Endodermal cell (in vitro differentiated cells): ENCODE measurements around the gene CHMP1A. TPM values are rescaled to one million over a fixed set of nuclear protein-coding genes. Genes with fewer than 3 reads are reported as not detected.

Source experiments
- DNase-seq: peaks from one replicate; pipeline ENCODE4 v3.0.0-alpha.2; 2017
- H3K27ac ChIP-seq: 2 replicates; pipeline ENCODE4 v1.5.1; 2013; ENCODE audit warnings: mild to moderate bottlenecking, low read depth, low read length, moderate library complexity
- H3K27me3 ChIP-seq: 2 replicates; pipeline ENCODE4 v1.6.1; 2013; ENCODE audit warnings: mild to moderate bottlenecking, low read length, moderate library complexity; ENCODE audit not compliant: insufficient read depth, control insufficient read depth, poor library complexity, severe bottlenecking
- H3K36me3 ChIP-seq: 2 replicates; pipeline ENCODE4 v1.7.0; 2013; ENCODE audit warnings: mild to moderate bottlenecking, low read length, moderate library complexity; ENCODE audit not compliant: control insufficient read depth, insufficient read depth
- H3K4me1 ChIP-seq: one replicate; pipeline ENCODE4 v1.7.0; 2013; ENCODE audit warnings: low read length; ENCODE audit not compliant: control insufficient read depth, insufficient read depth
- H3K4me3 ChIP-seq: 2 replicates; pipeline ENCODE4 v1.5.1; 2013; ENCODE audit warnings: mild to moderate bottlenecking, low read length, moderate library complexity
- H3K9ac ChIP-seq: 2 replicates; pipeline ENCODE4 v1.6.1; 2013; ENCODE audit warnings: mild to moderate bottlenecking, low read length, moderate library complexity; ENCODE audit not compliant: poor library complexity, severe bottlenecking; ENCODE audit errors: extremely low read depth
- H3K9me3 ChIP-seq: 2 replicates; pipeline ENCODE4 v1.6.1; 2013; ENCODE audit warnings: mild to moderate bottlenecking, low read length, moderate library complexity; ENCODE audit not compliant: control insufficient read depth
- H3K27ac Mint-ChIP-seq: 2 replicates; pipeline ENCODE4 v1.8.0; 2020; ENCODE audit warnings: mixed read lengths
- H3K27me3 Mint-ChIP-seq: 2 replicates; pipeline ENCODE4 v1.8.0; 2021; ENCODE audit warnings: mild to moderate bottlenecking, mixed read lengths; ENCODE audit not compliant: insufficient read depth
- H3K36me3 Mint-ChIP-seq: 2 replicates; pipeline ENCODE4 v1.8.0; 2020; ENCODE audit warnings: low read depth, mixed read lengths
- H3K4me1 Mint-ChIP-seq: 2 replicates; pipeline ENCODE4 v1.8.0; 2020; ENCODE audit warnings: mixed read lengths
- H3K4me3 Mint-ChIP-seq: 2 replicates; pipeline ENCODE4 v1.8.0; 2020; ENCODE audit warnings: mild to moderate bottlenecking, moderate library complexity, mixed read lengths
- H3K9me3 Mint-ChIP-seq: 2 replicates; pipeline ENCODE4 v1.8.0; 2020; ENCODE audit warnings: mild to moderate bottlenecking, mixed read lengths
- WGBS, 2 experiments: methylation state at CpG; one replicate each; pipeline versions ENCODE4 v1.1.5 to v1.1.7; 2013; ENCODE audit warnings: missing lambda C conversion rate in 2 of 2, mixed read lengths in 1 of 2; ENCODE audit not compliant: insufficient coverage in 1 of 2, insufficient read length in 1 of 2; 5-methylcytosine and 5-hydroxymethylcytosine counted together
- total RNA-seq, 2 donors: library from RNA; stranded (reverse); fragmentation: NEBNext Ultra II Directional in 1 of 2; extraction: Animal tissue kit (Norgen Biotek cat#: 25700) in 1 of 2; gene quantifications; 2 replicates in 1 of 2; 3 replicates in 1 of 2; pipeline ENCODE4 v1.2.1, GENCODE V29; 2021
- TF ChIP-seq, protein P1 (sequence below): fragments of 200-600 bp; sonication (generic); conservative IDR thresholded peaks from 2 replicates; pipeline ENCODE4 v1.5.0; 2021; ENCODE audit warnings: antibody characterized with exemption, mild to moderate bottlenecking

CHMP1A gene
- total RNA-seq, 2 donors from 2014 or later, result 104 to 106 TPM

- H3K27ac ChIP-seq, result no peak overlapping the region
- no peaks in the 10 kb centered on the region for H3K9me3 ChIP-seq
- Mint-ChIP-seq H3K9me3 (no peaks in the 10 kb centered on the region), H3K27me3 (peaks cover 4% of the 10 kb centered on the region), H3K4me3 (no peak overlapping the region), H3K4me1 (peaks cover 8% of the 10 kb centered on the region), H3K27ac (no peak overlapping the region), H3K36me3 (peaks cover 25% of the 10 kb centered on the region)
- TF ChIP-seq, protein P1, sequence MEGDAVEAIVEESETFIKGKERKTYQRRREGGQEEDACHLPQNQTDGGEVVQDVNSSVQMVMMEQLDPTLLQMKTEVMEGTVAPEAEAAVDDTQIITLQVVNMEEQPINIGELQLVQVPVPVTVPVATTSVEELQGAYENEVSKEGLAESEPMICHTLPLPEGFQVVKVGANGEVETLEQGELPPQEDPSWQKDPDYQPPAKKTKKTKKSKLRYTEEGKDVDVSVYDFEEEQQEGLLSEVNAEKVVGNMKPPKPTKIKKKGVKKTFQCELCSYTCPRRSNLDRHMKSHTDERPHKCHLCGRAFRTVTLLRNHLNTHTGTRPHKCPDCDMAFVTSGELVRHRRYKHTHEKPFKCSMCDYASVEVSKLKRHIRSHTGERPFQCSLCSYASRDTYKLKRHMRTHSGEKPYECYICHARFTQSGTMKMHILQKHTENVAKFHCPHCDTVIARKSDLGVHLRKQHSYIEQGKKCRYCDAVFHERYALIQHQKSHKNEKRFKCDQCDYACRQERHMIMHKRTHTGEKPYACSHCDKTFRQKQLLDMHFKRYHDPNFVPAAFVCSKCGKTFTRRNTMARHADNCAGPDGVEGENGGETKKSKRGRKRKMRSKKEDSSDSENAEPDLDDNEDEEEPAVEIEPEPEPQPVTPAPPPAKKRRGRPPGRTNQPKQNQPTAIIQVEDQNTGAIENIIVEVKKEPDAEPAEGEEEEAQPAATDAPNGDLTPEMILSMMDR, result no peak
- no peaks in the 10 kb centered on the region for H3K27me3 ChIP-seq
- H3K36me3 ChIP-seq, result peaks cover 25% of the 10 kb centered on the region
- 94 to 95% methylated on average over 14 of the region's 14 CpGs for WGBS, 2 experiments
- no peak overlapping the region for H3K9ac ChIP-seq
- H3K4me1 ChIP-seq, result peaks cover 5% of the 10 kb centered on the region
- DNase-seq, result no peak
- no peak overlapping the region for H3K4me3 ChIP-seq
Measured at GRCh38 chr16:89643769-89644300, 13.7 kb downstream of the CHMP1A start.

DNA sequence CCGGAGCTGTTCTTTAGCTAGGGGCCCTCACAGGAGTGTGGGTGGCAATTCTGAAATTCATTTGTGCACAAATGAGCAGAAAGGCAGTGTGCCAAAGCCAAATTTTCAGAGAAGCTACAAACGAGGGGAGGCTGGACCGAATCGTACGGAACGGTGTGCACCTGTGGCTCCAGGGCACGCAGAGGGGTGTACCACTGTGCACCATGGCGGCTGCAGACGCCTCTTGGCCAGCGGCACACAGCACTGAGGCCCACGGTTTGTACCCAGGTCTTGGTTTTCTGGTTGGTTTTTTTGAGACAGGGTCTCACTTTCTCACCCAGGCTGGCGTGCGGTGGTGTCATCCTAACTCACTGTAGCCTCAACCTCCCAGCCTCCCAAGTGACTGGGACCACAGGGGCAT, 14.9 kb downstream of the CHMP1A start:
- peak overlapping the region; percentile 19 for H3K27ac Mint-ChIP-seq
- 88 to 93% methylated on average over 11 to 13 of the region's 13 CpGs for WGBS, 2 experiments

GRCh38 chr16:89641458-89642119, 15.9 kb downstream of the CHMP1A start:
- Histone ChIP-seq H3K27me3 (no peaks in the 10 kb centered on the region), H3K27ac (no peak overlapping the region), H3K9me3 (no peaks in the 10 kb centered on the region), H3K36me3 (peaks cover 21% of the 10 kb centered on the region), H3K4me1 (peaks cover 5% of the 10 kb centered on the region), H3K4me3 (no peak overlapping the region), H3K9ac (no peak overlapping the region)
- TF ChIP-seq, protein P1, result no peak
- WGBS, 2 experiments, result 80 to 92% methylated on average over 7 to 13 of the region's 14 CpGs
- H3K4me1 Mint-ChIP-seq, result peaks cover 8% of the 10 kb centered on the region
- DNase-seq, result no peak
- H3K36me3 Mint-ChIP-seq, result peaks cover 15% of the 10 kb centered on the region
- H3K27me3 Mint-ChIP-seq, result peaks cover 4% of the 10 kb centered on the region
- no peaks in the 10 kb centered on the region for H3K9me3 Mint-ChIP-seq
- no peak overlapping the region for H3K4me3 Mint-ChIP-seq
- no peak overlapping the region for H3K27ac Mint-ChIP-seq

More for the DNA sequence above, 14.9 kb downstream of the CHMP1A start:
- Histone ChIP-seq H3K9me3 (no peaks in the 10 kb centered on the region), H3K27ac (no peak overlapping the region), H3K36me3 (peaks cover 25% of the 10 kb centered on the region), H3K4me3 (no peak overlapping the region), H3K9ac (no peak overlapping the region), H3K27me3 (no peaks in the 10 kb centered on the region), H3K4me1 (peaks cover 5% of the 10 kb centered on the region)
- Mint-ChIP-seq H3K4me1 (peaks cover 8% of the 10 kb centered on the region), H3K27me3 (peaks cover 4% of the 10 kb centered on the region), H3K36me3 (peaks cover 19% of the 10 kb centered on the region), H3K9me3 (no peaks in the 10 kb centered on the region), H3K4me3 (no peak overlapping the region)
- no peak for DNase-seq
- TF ChIP-seq, protein P1, result no peak
